ENCODE measurements around the gene ANGPTL2.

Gene ANGPTL2

GRCh38 chr9:127136081-127136879 lies 13.8 kb upstream of the ANGPTL2 start:
- no peak for DNase-seq (ENCODE audit: low spot score)

GRCh38 chr9:127135056-127135745 lies 12.8 kb upstream of the ANGPTL2 start:
- DNase-seq (ENCODE audit: low spot score), result no peak

DNA sequence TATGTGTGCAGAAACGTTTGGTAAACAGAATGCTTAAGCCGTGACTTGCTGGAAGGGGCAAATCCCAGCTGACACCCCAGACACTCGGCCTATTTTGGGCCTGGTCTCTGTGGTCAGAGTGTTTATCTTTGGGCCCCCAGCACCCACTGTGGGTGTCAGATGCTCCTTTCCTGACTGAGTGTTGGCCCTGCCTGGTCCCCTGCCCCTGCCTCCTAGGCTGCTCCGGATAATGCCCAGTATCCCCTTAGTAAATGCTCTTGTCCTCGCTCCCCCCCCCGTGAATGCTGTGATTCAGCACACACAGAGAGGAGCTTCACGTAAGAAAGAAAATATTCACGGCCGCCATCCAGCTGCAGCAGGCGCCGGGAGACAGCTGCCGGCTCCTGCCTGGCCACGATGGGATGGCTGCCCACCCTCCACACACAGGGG lies 11.3 kb upstream of the ANGPTL2 start:
- no peak for DNase-seq (ENCODE audit: low spot score)

- no peak for DNase-seq (ENCODE audit: low spot score)
These were observed 10.6 kb upstream of the ANGPTL2 start for GRCh38 chr9:127132921-127133647.

DNA sequence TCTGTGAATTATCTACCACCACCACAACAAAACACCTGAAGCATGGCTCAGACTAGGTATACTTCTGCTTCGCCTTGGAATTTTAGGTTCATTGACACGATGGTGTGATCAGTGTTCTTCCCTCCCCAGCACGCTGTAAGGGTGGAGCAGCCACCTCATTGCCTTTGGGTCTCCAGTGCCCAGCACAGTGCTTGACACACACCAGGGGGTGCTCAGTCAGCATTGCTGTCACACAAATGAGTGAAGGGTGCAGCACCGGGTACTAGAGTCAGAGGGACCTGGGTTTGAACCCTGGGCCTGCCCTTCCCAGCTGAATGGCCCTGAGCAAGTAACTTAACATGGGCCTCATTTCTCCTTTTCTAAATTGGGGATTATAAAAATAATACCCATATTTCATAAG lies 9.9 kb upstream of the ANGPTL2 start:
- DNase-seq (ENCODE audit: low spot score), result no peak

DNA sequence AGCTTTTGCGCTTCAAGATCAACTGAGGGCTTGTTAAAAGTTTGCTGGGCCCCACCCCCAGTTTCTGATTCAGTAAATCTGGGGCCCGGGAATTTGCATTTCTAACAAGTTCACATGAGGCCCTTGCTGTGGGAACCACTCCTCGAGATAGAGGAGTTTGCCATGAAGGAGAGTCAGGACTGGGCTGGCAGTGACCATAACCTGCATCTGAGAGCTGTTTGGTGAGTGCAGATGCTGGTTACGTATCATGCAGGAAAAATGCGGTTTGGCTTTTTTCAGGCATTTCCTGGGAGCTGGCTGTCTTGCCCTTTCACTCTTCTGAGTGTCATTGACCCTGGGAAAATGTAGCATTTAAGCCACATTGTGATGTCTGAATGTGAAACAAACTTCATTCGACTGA lies 9.4 kb upstream of the ANGPTL2 start:
- DNase-seq (ENCODE audit: low spot score), result no peak

GRCh38 chr9:127130661-127131538 lies 8.5 kb upstream of the ANGPTL2 start:
- no peak for DNase-seq (ENCODE audit: low spot score)

GRCh38 chr9:127130235-127130634 lies 7.8 kb upstream of the ANGPTL2 start:
- DNase-seq (ENCODE audit: low spot score), result no peak

DNA sequence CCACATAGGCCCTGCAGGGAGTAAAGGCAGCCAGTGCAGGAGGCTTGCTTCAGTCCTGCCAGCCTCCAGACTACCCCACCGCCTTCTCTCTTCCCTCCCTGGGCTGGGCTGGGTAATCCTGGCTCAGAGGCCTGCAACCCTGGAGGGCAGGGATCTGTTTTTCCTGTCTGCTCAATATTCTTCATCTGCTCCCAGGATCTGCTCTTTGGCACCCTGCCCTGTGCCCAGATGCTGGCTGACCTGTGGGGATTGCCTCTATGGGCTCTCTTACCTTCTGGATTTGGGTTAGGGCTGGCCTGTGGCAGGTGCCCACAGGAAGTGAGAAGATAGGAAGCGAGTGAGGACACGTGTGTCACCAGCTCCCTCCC lies 7.3 kb upstream of the ANGPTL2 start:
- DNase-seq (ENCODE audit: low spot score), result no peak

DNA sequence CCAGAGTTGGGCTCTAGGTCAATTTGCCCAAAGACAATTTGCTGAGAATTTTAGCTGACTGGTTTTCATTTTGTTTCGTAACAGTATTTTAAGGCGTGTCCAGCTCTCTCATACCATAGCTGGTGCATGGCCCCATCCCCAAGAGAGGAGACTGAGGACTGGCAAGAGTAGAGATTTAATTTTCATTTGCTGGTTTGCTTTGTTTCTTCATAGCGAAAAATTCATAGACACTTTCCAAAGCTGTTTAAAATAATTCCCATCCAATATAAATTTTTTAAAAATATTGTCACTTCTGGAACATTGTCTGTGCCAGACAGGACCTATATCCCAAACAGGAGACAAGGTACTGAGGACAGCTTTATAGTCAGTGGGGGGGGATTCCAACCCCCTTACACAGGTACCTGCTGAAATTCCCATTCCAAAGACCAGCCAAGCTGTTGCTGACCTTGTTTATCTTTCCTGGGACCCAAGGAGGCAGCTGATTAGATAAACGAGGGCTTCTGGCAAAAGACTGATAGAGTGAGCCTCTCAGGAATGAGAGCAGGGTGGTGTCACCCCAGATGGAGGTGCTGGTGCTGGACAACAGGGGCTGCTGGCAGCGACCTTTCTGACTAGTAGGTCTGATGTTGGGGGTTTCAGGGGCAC lies 6.8 kb upstream of the ANGPTL2 start:
- no peak for DNase-seq (ENCODE audit: low spot score)

- peak; percentile 69 for DNase-seq (ENCODE audit: low spot score)
These were observed 6.1 kb upstream of the ANGPTL2 start for GRCh38 chr9:127128341-127129072.

DNA sequence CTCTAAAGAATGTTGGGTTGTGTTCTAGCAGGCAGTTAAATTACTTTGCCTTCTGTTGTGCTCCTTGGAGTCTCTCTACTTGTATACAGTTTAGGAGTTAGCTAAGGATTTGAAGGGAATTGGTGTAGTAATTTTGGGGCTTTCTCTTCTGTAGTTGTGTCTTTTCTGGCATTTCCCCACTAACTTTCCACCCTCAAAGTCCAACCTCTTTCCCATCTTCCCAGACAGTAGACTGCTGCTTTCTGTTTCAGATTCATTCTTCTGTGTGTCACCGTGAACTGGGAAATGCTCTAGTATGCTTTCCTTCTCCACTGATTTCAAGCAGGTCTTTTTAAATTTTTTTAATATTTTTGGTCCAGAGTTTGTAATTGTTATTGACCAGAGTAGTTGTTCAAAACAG lies 4.5 kb upstream of the ANGPTL2 start:
- DNase-seq (ENCODE audit: low spot score), result no peak

DNA sequence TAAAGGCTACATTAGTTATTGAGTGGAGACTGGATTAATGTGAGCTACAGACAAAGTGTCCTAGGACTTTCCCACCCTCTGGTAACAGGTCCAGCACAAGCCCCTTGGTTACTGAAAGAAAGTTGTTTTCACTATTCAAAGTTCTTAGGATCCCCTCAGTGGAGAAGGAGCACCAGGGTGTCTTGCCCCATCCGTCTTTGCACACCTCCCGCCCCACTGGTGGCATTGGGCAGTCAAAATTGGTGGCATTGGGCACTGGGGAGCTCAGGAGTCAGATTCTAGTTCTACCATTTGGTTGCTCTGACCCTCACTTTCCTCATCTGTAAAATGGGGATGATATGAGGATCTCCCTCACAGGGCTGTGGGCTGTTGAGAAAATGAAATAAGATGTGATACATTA lies 2.4 kb upstream of the ANGPTL2 start:
- no peak for DNase-seq (ENCODE audit: low spot score)

GRCh38 chr9:127124111-127124531 lies 1.7 kb upstream of the ANGPTL2 start:
- DNase-seq (ENCODE audit: low spot score), result no peak

DNA sequence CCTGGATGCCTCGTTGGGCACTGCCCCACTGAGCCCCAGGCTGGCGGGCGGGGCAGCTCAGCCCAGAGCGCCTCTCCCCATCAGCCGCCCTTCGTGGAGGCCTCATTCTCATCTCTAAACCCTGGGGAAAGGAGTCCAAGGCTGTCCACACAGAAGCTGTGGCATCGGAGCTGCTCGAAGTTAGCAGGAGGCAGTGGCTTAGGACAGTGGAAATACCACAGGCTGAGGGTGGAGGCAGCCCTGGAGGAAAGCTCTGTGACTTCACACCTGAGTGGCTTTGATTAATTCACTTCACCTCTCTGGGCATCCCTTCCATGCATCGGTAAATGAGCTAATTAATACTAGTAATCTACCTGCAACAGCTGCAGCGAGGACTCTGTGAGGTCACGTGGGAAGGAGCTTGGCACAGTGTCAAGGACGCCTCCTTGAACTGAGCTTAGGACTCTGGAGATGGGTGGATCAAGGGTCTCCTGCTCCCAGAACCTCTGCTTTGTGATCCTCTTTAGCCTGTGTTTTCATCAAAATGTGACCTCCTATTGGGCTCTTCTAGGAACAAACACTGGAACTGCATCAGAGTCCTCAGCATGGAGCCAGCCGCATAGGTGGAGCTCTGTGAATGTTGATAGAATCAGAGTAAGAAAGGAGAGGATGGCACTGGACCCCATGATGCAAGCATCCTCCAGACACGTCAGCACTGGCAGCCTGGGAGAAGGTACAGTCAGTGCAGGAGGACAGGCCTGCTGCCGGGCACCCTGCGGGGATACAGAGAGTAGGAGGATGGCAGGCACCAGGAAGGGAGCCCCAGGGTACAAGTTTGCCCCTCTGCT lies 842 bp upstream of the ANGPTL2 start:
- DNase-seq (ENCODE audit: low spot score), result no peak

GRCh38 chr9:127121628-127122175 lies 733 bp downstream of the ANGPTL2 start:
- DNase-seq (ENCODE audit: low spot score), result no peak

DNA sequence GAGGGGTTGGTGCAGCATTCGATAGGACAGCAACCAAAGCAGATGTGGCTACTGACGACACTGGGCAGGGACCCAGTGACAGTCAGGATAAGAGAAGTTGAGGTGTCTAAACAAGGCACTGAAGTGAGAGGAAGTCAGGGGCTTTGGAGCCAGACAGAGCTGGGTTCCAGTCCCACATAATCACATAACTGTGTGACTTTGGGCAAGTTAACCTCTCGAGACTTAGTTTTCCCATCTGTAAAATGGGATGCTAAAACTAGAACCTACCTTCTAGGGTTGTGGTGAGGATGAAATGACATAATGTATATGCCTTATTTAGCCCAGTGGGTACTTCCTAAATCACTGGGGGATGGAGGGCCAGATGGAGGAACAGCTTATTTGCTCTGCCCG lies 3.1 kb downstream of the ANGPTL2 start:
- DNase-seq (ENCODE audit: low spot score), result no peak

- DNase-seq (ENCODE audit: low spot score), result no peak
These were observed 3.7 kb downstream of the ANGPTL2 start for GRCh38 chr9:127118597-127119319.

- DNase-seq (ENCODE audit: low spot score), result no peak
These were observed 4.6 kb downstream of the ANGPTL2 start for GRCh38 chr9:127117801-127118200.

Measured in RKO (cell line).